Measurements from ENCODE around the gene SAFB.
A peak's percentile ranks its signal among the peaks of the same experiment; 100 is the strongest.

SAFB gene

DNA sequence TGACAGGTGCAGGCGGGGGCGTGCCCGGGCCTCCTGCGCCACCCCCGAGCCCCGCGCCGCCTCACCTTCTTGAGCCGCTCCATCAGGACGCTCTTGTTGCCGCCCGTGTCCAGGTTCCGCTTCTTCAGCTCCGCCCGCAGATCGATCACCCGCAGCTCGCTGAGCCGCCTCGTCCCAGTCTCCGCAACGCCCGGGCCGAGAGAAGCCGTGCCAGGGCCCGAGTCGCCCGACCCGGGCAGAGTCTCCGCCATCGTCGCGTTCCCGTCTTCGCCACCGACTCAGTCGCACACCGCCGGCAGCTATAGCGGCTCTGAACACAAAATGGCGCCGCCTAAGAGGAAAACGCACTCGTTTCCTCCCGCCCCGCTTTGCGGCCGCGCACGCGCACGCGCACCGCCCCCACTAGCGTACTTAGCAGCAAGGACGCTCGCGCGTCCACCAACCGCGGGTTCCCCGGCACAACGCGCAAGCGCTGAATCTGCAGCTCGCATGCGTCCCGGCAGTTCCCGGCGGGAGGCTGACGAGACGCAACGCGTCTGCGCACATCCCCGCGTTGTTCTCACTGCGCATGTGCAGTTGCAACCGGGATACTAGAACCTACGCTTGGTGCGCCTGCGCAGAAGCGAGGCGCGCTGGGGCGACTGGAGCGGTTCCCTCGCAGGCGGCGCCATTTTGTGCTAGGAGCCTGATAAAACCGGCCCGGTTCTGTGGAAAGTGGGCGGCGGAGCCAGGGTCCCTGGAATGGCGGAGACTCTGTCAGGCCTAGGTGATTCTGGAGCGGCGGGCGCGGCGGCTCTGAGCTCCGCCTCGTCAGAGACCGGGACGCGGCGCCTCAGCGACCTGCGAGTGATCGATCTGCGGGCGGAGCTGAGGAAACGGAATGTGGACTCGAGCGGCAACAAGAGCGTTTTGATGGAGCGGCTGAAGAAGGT, at the start of gene SAFB, which contains the start of gene SAFB2:
SAFB (plus strand) TSS at position 619 of the 932 bp plus-strand sequence; CDS start at position 742, 123 bp downstream.
SAFB2 (minus strand) TSS at position 312 of the 932 bp plus-strand sequence; CDS start at position 251, 61 bp downstream.
- peak; percentile 100 for DNase-seq

DNA sequence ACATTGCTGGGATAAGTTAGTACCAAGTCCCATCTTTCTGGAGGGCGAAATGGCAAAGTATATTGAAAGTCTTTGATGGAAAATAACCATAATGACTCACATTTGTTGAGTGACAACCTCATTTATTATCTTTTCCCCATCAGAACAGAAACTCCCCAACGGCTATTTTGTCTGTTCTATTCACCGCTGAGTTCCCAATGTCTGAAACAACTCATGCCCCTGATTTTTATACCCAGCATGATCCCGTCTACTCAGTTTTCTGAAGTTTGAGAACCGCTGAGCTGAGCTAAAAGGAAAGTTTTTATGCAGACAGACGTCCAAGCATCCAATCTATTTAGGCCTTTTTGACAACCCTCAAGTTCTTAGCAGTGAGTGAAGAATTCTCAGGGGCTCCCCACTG, 47.3 kb upstream of the SAFB start:
- DNase-seq = no peak

DNA sequence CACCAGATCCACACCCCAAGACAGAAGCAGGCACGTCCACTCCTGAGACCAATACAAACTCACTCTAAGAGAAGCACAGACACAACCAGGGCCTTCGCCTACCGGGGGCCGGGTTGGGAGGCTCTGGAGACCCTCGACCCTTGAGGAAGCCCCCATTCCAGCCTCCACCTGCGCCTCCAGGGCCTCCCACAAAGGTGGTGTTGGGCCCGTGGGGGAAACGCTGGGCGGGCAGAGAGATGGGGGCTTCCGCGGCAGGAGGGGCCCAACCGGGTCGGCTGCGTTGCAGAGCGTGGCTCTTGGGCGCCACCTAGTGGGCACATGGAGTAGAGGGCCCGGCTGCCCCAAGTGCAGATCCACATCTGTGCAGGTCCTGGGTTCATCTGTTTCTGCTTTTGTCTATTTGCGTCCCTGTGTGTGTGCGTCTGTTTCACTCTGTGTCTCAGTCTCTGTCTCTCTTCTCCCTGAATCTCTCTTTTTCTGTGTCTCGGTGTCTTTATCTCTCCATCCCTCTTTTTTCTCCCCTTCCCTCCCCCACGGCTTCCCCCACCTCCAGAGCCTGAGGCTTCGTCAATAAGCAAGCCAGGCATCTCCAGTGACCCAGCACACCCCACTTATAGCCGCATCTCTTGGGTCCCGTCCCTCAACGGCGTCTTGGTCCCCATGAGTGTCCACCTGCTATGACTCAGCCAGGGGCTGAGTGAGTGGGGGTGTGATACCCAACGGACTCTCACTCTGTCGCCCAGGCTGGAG, 44.6 kb upstream of the SAFB start:
- DNase-seq = peak; percentile 35

DNA sequence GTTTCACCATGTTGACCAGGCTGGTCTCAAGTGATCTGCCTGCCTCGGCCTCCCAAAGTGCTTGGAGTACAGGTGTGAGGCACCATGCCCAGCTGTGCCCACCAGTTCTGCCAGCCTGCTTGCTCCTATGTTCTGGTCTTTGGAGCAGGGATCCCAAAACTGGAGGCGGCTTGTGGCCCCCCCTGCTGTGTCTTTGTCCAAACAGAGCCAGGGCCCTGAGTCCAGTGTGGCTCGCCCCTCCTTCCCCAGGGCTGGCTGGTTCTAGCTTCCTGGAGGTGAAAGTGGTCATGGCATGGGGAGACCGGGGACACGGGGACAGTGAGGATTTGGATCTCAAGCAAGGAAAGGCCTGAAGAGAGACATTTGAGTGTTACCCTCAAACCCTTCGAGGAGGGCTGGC, 43.6 kb upstream of the SAFB start:
- DNase-seq = no peak

DNA sequence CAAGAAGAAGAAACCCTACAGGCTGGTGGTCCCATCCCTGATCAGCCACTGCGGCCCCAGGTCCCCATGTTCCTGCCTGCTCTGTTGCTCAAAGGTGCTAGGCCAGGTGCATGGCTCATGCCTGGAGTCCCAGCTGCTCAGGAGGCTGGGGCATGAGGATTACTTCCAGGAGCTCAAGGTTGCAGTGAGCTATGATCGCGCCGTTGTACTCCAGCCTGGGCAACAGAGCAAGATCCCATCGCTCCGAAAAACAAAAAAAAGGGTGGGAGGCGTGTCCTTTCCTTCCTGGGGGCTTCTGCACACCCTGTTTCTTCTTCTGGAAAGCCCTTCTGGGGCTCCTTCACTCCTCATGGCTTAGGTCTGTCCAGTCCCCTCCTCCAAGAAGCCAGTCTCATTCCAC, 43.2 kb upstream of the SAFB start:
- no peak for DNase-seq

DNA sequence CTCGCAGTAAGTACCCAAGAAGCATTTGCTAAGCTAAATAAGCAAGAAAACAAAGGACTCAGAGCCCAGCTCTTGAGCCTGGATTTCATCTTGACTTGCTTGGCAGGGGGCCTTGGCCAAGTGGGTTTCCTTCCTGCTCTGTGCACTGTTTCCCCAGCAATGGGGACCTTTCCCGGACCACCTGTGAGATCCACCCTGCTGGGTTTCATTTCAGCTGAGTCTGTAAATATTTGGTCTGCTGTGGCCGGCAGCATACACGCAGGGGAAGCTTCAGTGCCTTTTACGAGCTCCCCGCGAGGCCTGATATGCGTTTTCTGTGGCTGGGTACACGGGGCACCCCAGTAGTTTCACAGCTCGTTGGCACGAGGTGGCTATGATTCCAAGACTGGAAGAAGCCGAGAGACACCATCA, 42.7 kb upstream of the SAFB start:
- no peak for DNase-seq

DNA sequence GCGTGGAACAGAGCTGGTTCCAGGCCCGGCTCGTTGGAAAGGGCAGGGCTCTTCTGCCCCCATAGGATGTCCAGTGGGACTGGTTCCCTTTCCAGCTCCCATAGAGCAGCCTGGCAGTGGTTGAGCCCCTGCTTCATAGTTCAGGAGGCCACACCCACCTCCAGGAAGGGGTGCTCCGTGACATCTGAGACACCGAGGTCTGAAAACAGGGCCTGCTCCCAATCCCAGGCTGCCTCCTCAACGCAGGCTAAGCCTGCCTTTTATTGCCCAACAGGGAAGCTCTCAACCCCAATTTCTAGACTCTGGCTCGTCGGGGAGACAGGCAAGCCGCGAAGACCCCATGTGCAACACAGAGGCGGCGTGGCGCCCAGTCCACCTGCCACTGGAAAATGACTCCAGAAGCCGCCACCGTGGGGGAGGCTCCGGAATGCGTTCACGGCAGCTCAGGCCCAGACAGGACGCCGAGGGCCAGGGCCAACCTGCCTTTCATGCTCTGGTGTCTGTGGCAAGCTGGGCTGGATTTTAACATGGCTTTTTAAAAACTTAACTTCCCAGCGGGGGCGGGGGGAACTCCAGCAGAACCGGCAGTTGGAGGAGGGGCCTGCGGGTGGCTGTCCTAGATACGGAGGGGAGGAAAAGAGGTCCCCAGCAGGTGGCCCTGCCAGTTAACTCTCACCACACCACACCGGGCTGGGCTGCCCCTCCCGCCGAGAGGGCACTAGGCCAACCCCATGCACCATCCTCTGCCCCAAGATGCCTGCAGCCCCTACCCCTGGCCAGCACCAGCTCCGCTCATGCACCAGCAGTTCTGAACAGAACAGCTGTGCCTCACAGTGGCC, 37.2 kb upstream of the SAFB start:
- peak; percentile 11 for DNase-seq

DNA sequence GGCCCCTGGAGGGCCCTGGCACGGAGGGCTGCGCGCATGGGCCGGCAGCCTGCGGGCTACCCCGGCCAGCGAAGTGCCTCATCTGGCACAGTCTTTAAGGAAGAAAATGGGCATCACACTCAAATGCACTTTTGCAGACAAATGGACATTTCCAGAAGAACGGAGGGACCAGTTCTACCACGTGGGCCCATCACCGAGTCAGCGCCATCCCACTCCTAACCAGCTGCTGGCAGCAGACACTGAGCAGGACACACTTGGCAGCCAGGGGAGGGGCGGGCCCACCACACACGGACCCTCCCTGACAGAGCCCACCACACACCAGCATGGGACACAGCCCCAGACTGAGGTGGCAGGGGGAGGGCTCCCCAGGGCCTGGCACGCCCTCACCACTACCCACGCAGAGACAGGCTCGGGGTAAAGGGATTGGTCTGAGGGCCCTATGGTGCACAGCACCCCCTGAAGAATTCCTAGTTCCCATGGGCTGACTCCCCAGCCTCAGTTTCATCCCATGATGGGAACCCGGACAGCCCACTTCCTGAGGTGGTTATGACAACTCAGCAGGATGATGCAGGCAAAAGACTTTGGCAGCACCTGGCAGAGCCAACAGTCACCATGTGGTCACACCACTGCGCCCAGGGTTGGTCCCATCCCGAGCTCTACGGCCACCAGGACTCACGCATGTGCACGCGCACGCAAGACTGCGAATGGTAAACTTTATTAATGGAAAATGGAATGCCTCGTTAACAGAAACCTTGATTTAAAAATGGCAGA, 36.4 kb upstream of the SAFB start:
- DNase-seq = no peak

DNA sequence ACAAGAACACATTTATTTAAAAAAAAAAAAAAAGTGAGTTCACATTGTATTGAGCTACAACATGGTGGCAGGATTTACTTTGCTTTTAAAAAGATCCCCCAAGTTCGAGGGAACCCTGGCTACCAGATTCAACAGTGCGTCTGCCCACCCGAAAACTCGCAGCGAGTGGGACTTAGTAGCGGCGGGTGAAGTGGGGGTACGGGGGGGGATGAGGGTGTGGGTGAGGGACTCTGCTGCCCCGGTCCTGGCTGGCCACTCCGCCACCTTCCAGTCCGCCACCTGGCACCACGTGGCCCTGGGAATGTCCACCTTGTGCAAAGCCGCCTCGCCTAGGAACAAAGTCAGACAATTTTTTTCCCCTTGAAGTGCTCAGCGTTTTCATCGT, 35.8 kb upstream of the SAFB start:
- no peak for DNase-seq

DNA sequence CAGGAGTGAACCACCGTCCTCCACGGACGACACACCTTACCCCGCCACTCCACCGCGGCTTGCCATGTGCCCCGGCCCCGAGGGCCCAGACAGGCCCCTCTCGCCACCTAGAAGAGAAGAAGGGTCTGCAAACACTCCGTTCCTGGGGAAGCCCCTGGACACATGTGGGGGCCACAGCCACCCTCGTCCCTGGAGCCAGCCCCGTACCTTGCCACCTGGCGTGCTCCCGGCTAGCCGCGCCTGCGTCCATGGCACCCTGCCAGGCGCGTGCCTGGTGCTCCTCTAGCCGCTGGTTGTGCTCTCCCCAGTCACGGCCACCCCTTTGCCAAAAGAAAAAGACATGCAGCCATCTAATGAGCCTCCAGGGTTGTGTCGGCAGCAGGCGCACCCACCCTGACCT, 35.2 kb upstream of the SAFB start:
- no peak for DNase-seq

DNA sequence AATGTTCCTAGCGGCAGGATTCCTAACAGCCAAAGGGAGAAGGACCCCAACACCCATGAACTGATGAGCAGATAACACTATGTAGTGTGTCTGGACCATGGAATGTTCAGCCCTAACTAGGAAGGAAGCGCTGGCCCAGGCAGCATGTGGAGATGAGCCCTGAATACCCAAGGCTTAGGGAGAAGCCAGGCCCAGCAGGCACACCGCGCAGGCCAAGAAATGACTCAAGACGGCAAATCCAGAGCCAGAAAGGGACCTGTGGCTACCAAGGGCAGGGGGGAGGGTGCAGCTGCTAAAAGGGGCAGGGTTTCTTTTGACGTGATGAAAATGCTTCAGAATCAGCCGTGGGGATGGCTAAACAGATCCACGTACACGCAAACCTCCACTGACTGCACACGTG, 34.4 kb upstream of the SAFB start:
- no peak for DNase-seq

DNA sequence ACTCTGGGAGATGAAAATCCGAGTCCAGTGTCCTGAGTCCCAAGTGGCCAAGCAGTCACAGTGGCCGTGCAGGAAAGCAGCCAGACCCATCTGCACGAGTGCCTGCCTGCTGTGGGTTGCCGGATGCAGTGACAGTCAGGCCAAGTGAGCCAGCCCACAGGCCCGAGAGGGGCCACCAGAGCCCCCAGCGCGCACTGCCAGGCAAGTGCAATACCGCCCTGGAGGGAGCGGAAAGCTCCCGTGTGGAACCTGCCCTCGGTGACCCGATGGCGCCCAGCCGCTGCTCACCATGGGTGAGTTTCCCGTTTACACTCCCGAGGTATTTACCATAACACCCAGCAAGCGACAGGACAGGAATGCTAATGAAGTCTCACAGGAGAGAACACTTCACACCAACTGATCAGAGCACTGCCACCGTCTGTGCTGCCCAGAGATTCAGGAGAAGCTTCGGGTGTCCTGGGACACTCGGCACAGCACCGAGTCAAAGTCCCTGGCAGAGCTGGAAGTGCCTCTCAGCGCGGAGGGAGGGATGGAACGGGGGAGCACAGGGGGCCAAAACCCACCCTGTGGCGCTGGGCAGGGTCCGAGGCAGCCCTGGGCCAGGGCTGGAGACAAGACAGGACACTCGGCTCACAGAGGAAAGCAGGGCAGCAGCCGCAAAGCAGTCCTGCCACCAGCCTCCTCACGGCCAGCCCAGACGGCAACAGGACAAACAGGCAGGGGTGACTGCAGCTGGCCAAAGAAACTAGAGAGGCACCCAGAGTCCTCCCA, 33.8 kb upstream of the SAFB start:
- no peak for DNase-seq

DNA sequence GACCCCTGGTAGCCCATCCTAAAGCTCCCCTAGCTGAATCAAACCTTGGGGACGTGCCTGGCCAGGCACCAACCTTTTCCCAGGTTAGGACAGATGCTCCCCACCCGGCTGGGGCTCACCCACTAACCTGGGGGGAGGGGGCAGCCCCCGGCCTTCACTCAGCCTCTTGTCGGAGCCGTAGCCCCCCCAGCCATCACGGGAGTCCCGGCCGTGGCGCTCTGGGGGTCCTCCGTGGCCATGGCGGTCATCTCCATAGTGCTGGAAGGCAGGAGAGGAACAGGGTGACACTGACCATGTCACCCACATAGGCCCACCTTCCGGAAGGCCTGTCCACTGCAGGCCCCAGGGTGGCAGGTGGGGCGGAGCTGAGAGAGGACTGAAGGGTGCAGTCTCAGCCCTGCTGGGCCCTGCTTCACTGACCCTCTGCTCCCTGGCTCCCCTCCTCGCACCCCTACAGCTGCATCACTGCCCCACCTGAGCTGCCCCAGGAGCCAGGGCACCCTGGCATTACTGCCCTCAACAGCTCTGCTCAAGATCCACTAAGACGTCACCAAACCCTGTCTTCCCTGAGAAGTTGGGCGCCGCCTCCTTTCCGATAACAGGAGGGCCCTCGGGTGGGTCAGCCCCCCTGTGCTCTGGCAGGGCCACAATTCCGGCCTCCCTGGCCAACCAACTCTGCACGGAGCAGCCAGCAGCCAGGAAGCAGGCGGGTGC, 32.6 kb upstream of the SAFB start:
- DNase-seq = no peak

DNA sequence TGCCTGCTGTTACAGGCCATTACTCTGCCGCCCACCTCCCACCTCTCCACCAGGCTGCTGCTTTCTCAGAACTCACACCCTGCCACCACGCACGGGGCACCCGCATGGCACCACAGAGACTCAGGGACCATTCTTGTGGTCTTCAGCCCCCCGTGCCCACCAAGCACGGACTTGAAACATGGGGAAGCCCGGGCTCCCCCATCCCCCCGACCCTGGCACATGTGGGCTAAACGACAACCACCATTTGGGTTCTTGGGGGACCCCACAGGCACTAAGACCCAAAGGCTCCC, 32.1 kb upstream of the SAFB start:
- DNase-seq = no peak

DNA sequence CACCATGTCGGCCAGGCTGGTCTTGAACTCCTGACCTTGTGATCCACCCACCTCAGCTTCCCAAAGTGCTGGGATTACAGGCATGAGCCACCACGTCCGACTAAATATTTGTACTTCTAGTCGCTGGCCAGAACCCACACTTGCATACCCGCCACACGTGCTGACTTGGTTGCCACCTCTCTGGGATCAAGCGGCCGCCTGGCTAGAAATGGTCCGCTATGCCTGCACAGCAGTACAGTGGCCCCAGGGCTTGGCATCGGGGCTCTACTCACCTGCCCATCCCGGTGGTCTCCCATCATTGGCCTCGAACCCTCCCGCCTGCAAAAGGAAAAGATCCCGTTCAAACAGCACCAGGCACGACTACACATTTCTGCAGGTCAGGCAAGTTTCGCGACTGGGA, 31.4 kb upstream of the SAFB start:
- no peak for DNase-seq

DNA sequence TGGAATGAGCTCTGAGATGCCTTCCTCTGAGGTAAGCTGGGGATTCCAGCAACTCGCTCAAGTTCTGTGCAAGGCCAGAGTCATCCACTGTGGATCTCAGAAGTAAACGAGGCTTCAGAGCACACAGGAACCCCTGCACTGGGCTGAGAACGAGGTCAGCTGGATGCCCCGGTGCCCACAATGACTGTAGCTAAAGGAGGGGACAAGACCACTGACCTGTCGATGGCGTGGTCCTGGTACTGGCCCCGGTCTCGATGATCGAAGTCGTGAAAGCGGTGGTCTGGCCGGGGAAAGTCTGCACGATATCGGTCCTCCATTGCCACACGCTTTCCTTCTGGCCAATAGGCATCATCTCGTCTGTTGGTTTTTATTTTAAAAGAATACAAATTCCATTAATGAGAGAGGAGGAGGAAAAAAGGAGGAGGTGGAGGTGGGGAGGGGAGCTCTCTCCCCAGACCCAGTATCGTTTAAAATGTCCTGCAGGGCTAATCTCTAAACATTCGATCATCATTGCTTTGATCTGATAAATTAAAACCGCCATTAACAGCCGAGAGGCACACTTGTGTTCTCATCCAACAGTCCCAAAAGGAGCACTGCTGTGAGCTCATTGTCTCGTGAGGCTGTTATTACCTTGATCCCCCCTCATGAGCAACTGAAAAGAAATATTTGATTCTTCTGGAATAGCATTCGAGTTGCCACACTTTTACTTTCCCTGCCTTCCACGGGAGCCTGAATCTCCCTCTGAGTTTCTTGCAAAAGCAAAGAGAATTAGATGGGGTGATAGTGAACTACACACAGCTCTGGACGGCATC, 30.1 kb upstream of the SAFB start:
- no peak for DNase-seq

DNA sequence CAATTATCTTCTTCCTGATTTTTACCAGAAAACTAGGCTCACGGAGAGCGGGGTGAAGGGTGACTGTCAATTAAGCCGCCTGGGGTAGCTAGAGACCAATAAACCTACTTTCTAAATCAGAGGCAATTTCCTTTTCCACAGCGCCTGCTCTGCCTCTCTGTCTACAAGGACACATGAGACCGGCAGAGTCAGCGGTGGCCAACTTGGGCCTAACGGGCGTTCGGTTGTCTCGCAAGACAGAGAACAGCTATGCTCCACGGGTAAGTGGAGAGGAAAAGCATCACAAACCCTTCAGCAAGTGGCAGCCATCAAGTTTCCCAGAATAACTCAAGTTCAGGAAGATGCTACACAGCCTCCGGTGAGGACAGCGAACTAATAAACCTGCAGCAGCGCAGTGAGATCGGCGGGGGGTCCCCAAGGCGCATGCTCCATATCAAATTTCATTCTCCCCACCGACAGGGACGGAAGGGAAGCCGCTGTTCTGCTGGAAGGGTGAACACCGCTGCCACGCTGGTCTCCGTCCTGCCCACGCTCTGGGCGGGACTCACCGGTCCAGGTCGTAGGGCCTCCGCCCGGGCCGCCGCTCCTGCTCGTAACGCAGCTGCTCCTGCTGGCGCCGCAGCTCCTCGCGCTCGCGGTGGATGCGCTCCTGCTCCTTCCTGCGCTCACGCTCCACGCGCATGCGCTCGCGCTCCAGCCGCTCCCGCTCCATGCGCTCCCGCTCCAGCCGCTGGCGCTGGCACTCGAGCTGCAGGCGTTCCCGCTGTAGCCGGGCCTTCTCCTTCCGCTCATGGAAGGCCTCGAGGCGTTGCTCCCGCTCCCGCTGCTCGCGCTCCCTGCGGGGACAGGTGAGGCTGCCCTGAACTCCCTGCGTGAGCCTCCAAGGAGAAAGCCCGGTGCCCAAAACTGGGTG, 29.3 kb upstream of the SAFB start:
- no peak for DNase-seq

DNA sequence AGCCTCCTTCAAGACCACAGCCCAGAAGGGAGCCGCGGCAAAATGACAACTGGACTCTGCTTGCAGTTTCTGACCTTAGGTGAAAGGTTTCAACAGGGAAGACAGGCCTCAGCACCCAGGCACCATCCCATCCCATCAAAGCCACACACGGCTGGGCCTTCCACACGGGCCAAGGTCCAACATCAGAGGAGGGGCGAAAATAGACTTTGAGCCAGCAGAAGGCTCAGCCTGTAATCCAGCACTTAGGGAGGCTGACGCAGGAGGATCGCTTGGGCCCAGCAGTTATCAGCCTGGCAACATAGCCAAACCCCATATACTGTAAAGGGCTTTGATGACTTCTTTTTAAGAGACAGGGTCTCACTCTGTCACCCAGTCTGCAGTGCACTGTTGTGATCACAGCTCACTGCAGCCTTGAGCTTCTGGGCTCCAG, 28.3 kb upstream of the SAFB start:
- DNase-seq = no peak

DNA sequence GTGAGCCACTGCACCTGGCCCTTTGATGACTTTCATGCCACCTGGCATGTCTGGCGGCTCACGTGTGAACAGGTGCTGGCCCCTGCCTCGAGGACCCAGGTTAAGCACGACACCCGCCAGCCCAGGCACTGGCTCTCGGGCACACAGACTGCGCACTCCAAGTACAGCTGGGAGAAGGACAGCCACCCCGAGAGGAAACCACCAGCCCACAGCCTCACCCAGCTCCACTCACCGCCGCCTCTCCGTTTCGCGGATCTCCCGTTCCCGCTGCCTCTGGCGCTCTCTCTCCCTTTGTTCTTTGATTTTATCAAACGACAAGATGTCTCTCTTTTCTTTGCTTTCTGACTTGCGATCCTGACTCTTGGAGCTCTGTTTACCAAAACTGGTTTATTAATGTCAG, 27.8 kb upstream of the SAFB start:
- DNase-seq = no peak
